HG03378 (cell line): ENCODE data around the gene TMEM255A.
A peak's percentile ranks its signal among the peaks of the same experiment; 100 is the strongest.

Source experiments
- ATAC-seq: cut with Tn5 transposase; IDR thresholded peaks from one replicate; pipeline ENCODE4 v1.9.1; 2021; ENCODE audit warnings: mild to moderate bottlenecking, moderate library complexity; ENCODE audit not compliant: unreplicated experiment

The TMEM255A gene

GRCh38 chrX:120269373-120270035 is 41.8 kb downstream of the TMEM255A start:
- ATAC-seq: no peak

- no peak for ATAC-seq
These were observed 46.9 kb downstream of the TMEM255A start for GRCh38 chrX:120264341-120264740.

GRCh38 chrX:120262859-120263708 is 48.2 kb downstream of the TMEM255A start:
- ATAC-seq: no peak

GRCh38 chrX:120260369-120260768 is 50.9 kb downstream of the TMEM255A start:
- no peak for ATAC-seq

GRCh38 chrX:120253784-120254183 is 57.5 kb downstream of the TMEM255A start:
- ATAC-seq: no peak

- ATAC-seq: no peak
These were observed 59.7 kb downstream of the TMEM255A start for GRCh38 chrX:120251471-120252011.

GRCh38 chrX:120250522-120251271 is 60.6 kb downstream of the TMEM255A start, which contains the start of gene ZBTB33:
Gene ZBTB33, plus strand, starts transcription at chrX:120250812. Its CDS starts 2,604 bp downstream, at chrX:120253416.
- ATAC-seq: peak; percentile 91

- peak; percentile 75 for ATAC-seq
These were observed 66.3 kb downstream of the TMEM255A start for GRCh38 chrX:120244735-120245498.

GRCh38 chrX:120244395-120244734 is 66.9 kb downstream of the TMEM255A start:
- peak; percentile 3 for ATAC-seq

- no peak for ATAC-seq
These were observed 68.4 kb downstream of the TMEM255A start for GRCh38 chrX:120242813-120243212.

- ATAC-seq: no peak
These were observed 72.3 kb downstream of the TMEM255A start for GRCh38 chrX:120238933-120239332.

GRCh38 chrX:120236687-120237479 is 74.4 kb downstream of the TMEM255A start:
- ATAC-seq: no peak

GRCh38 chrX:120235284-120235683 is 76.0 kb downstream of the TMEM255A start:
- ATAC-seq: no peak

- ATAC-seq: no peak
These were observed 82.9 kb downstream of the TMEM255A start for GRCh38 chrX:120228187-120228908.

GRCh38 chrX:120224388-120224787 is 86.9 kb downstream of the TMEM255A start:
- no peak for ATAC-seq

- ATAC-seq: no peak
These were observed 87.9 kb downstream of the TMEM255A start for GRCh38 chrX:120223374-120223773.

GRCh38 chrX:120213438-120214265 is 97.6 kb downstream of the TMEM255A start:
- peak; percentile 66 for ATAC-seq
